Endothelial cell of umbilical vein (primary cell): ENCODE results near the gene ANXA2. TPM values are rescaled to one million over a fixed set of nuclear protein-coding genes. Genes with fewer than 3 reads are reported as not detected.

Source experiments
- BruUV-seq: library from RNA; stranded (reverse); fragments of 400-500 nt; replicated peaks from 2 replicates; lab custom pipeline; 2021; lab: Mats Ljungman, UMichigan
- CTCF ChIA-PET: fragments of 300-600, 350-600 bp; sonication (Branson Sonifier 250); formaldehyde crosslinking; loops from one replicate; lab custom pipeline; 2021; ENCODE audit warnings: antibody characterized with exemption, inconsistent platforms; lab: Charles Lee
- POLR2A ChIA-PET: fragments of 300-600, 350-600 bp; sonication (Branson Sonifier 250); formaldehyde crosslinking; loops from one replicate; lab custom pipeline; 2021; ENCODE audit warnings: antibody characterized with exemption, inconsistent platforms; lab: Charles Lee
- DNase-seq: peaks from one replicate; pipeline ENCODE4 v3.0.0-alpha.2; 2011; ENCODE audit warnings: low read depth, low spot score
- FAIRE-seq: peaks from 2 replicates; lab custom pipeline; 2011; peaks lifted over from hg19 to GRCh38; lab: Jason Lieb, UNC
- H2AFZ ChIP-seq: 2 replicates; pipeline ENCODE4 v1.6.0; 2012; ENCODE audit warnings: low read depth, low read length, control low read depth, inconsistent platforms
- H3K27ac ChIP-seq: 2 replicates; pipeline ENCODE4 v1.5.1; 2011; ENCODE audit warnings: low read depth, mild to moderate bottlenecking, control low read depth, low read length, moderate library complexity; ENCODE audit not compliant: insufficient read depth
- H3K27me3 ChIP-seq, 2 experiments: 2 replicates each; pipeline versions ENCODE4 v1.6.0 to v1.6.1; 2011; ENCODE audit warnings: low read length in 2 of 2, mixed read lengths in 1 of 2; ENCODE audit not compliant: control insufficient read depth in 2 of 2, insufficient read depth in 2 of 2
- H3K36me3 ChIP-seq, 2 experiments: 2 replicates in 1 of 2; 3 replicates in 1 of 2; pipeline ENCODE4 v1.5.1; 2011; ENCODE audit warnings: low read length in 2 of 2, mild to moderate bottlenecking in 1 of 2, moderate library complexity in 1 of 2; ENCODE audit not compliant: control insufficient read depth in 2 of 2, insufficient read depth in 2 of 2; ENCODE audit errors: extremely low read depth in 1 of 2
- H3K4me1 ChIP-seq: 3 replicates; pipeline ENCODE4 v1.5.1; 2011; ENCODE audit warnings: mild to moderate bottlenecking, low read length; ENCODE audit not compliant: control insufficient read depth, insufficient read depth; ENCODE audit errors: extremely low read depth
- H3K4me2 ChIP-seq: 2 replicates; pipeline ENCODE4 v1.6.1; 2011; ENCODE audit warnings: low read length, control low read depth, mixed read lengths; ENCODE audit not compliant: insufficient read depth
- H3K4me3 ChIP-seq, 3 experiments: fragments of 200-600 bp in 1 of 3; sonication (generic), shearing (Covaris generic) in 1 of 3; replicated peaks in 1 of 3; 2 replicates each; pipeline ENCODE4 v1.5.1; 2011 to 2016; ENCODE audit warnings: control low read depth in 3 of 3, low read length in 3 of 3, mild to moderate bottlenecking in 2 of 3, inconsistent platforms in 1 of 3, low read depth in 1 of 3, moderate library complexity in 1 of 3; ENCODE audit not compliant: insufficient read depth in 1 of 3
- H3K79me2 ChIP-seq: 2 replicates; pipeline ENCODE4 v1.6.0; 2012; ENCODE audit warnings: low read length, inconsistent platforms; ENCODE audit not compliant: control insufficient read depth, insufficient read depth
- H3K9ac ChIP-seq: replicated peaks from 2 replicates; pipeline ENCODE3; 2011; ENCODE audit warnings: low read length, control low read depth; ENCODE audit not compliant: insufficient read depth; ENCODE audit errors: extremely low read depth
- H3K9me1 ChIP-seq: replicated peaks from 3 replicates; pipeline ENCODE4 v1.6.0; 2011; ENCODE audit warnings: mild to moderate bottlenecking, low read length; ENCODE audit not compliant: control insufficient read depth, insufficient read depth; ENCODE audit errors: extremely low read depth
- H3K9me3 ChIP-seq: replicated peaks from 2 replicates; pipeline ENCODE4 v1.5.1; 2012; ENCODE audit warnings: low read length, inconsistent platforms; ENCODE audit not compliant: control insufficient read depth, insufficient read depth
- H4K20me1 ChIP-seq: replicated peaks from 2 replicates; pipeline ENCODE3; 2011; ENCODE audit warnings: mild to moderate bottlenecking, low read length; ENCODE audit not compliant: control insufficient read depth, insufficient read depth; ENCODE audit errors: extremely low read depth
- EZH2 ChIP-seq: IDR thresholded peaks from 2 replicates; pipeline ENCODE4 v1.6.1; 2012; ENCODE audit warnings: borderline replicate concordance, low read depth, mild to moderate bottlenecking, moderate library complexity, low read length, inconsistent platforms; ENCODE audit not compliant: severe bottlenecking
- FOS ChIP-seq: IDR thresholded peaks from 2 replicates; pipeline ENCODE4 v1.6.1; 2011; ENCODE audit warnings: mild to moderate bottlenecking, low read length, moderate library complexity, borderline replicate concordance; ENCODE audit not compliant: insufficient read depth
- GATA2 ChIP-seq: IDR thresholded peaks from 2 replicates; pipeline ENCODE4 v1.7.0; 2011; ENCODE audit warnings: low read depth, mild to moderate bottlenecking, moderate library complexity, mixed read lengths, low read length; ENCODE audit not compliant: insufficient read length, insufficient read depth
- JUN ChIP-seq: IDR thresholded peaks from 2 replicates; pipeline ENCODE4 v1.6.1; 2011; ENCODE audit warnings: borderline replicate concordance, low read depth; ENCODE audit not compliant: insufficient read length, insufficient read depth
- MAX ChIP-seq: IDR thresholded peaks from 2 replicates; pipeline ENCODE4 v1.6.1; 2011; ENCODE audit not compliant: insufficient read depth, insufficient read length
- MYC ChIP-seq: IDR thresholded peaks from one replicate; pipeline ENCODE4 v1.6.1; 2011; ENCODE audit warnings: mild to moderate bottlenecking, low read depth, low read length
- POLR2A ChIP-seq: IDR thresholded peaks from 2 replicates; pipeline ENCODE4 v1.6.1; 2012; ENCODE audit warnings: low read depth, mild to moderate bottlenecking, control low read depth, low read length
- POLR2AphosphoS5 ChIP-seq: IDR thresholded peaks from 2 replicates; pipeline ENCODE4 v1.6.1; 2012; ENCODE audit warnings: low read depth, mild to moderate bottlenecking, control low read depth, low read length, moderate library complexity; ENCODE audit not compliant: insufficient read depth
- dilution Hi-C: fragments of 300-500 bp; cut with MboI; formaldehyde crosslinking; loops from one replicate; pipeline ENCODE4 v1.15.0; 2019; ENCODE audit warnings: low sequenced_read_pairs; ENCODE audit not compliant: extremely low pct_ligation_motif_present
- intact Hi-C: fragments of 100-400 bp; cut with micrococcal nuclease; formaldehyde crosslinking; loops from one replicate; pipeline ENCODE4 v1.10.0; 2022
- polyA plus RNA-seq, 4 experiments: library from polyadenylated mRNA; depleted of rRNA in 3 of 4; stranded (reverse) in 3 of 4; unstranded in 1 of 4; fragments of >200 nt; gene quantifications; 2 replicates each; pipeline versions ENCODE4 v1.2.1 to v1.2.3, GENCODE V29; 2011 to 2012; ENCODE audit warnings: missing spikeins in 1 of 4
- total RNA-seq: library from RNA; stranded (reverse); gene quantifications from 2 replicates; pipeline ENCODE4 v1.2.3, GENCODE V29; 2021
- TF ChIP-seq, protein P1 (sequence below), 2 donors: IDR thresholded peaks; 1 replicate in 1 of 2; 2 replicates in 1 of 2; pipeline ENCODE4 v1.5.1; 2011; ENCODE audit warnings: low read length in 2 of 2, mild to moderate bottlenecking in 2 of 2, moderate library complexity in 2 of 2, control low read depth in 1 of 2, inconsistent platforms in 1 of 2, low read depth in 1 of 2; ENCODE audit not compliant: insufficient read depth in 1 of 2; ENCODE audit errors: extremely low read depth in 1 of 2

Gene ANXA2
- total and polyA plus RNA-seq, 2 donors (not counting 3 experiments of a cell fraction or from before 2014, with no cell fraction given), result 2,725 to 3,299 TPM

GRCh38 chr15:60349589-60349988 is 48.2 kb downstream of the ANXA2 start:
- Histone ChIP-seq H3K9me1 (no peaks in the 10 kb centered on the region), H4K20me1 (no peaks in the 10 kb centered on the region), H3K36me3 (peaks cover 74 to 75% of the 10 kb centered on the region in 2 experiments), H3K27me3 (no peaks in the 10 kb centered on the region), H3K27ac (no peak overlapping the region), H3K9me3 (no peaks in the 10 kb centered on the region), H3K4me1 (no peaks in the 10 kb centered on the region), H3K79me2 (peaks cover 19% of the 10 kb centered on the region), H3K9ac (no peak overlapping the region), H2AFZ (no peak overlapping the region), H3K4me2 (no peak overlapping the region), H3K4me3 (no peak overlapping the region)
- FAIRE-seq (no peak), DNase-seq (no peak)
- intact Hi-C loops, result no loop called here
- dilution Hi-C loops, result no loop called here
- ChIA-PET POLR2A (no interaction called here), CTCF (no interaction called here)
- BruUV-seq, result no TSS peak
- TF ChIP-seq POLR2AphosphoS5 (no peak), EZH2 (no peak), MAX (no peak)

DNA sequence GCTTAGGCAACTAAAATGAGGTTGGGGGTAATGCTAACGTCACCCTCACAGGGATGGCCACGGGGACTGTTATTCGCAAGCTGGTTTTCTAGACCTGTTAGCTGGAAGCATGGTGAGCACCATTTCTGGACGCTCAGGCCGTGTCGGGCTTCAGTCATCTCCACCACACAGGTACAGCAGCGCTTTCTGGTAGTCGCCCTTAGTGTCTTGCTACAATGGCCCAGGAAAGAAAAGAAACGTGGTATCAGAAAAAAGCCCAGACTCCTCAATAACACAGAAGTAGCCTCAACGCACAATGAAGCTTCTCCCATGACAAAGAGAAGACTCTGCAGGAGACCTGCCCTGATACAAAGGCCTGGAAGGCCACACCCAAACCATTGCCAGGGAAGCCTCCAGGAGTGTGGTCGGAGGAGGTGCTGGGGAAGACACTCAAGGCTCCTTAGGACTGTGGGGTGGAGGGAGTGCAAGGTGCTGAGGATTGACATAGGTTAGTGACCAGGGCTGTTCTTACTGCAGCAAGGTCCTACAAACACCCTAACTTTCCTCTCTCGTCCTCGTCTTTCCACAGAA is 50.2 kb downstream of the ANXA2 start:
- H4K20me1 ChIP-seq, result no peaks in the 10 kb centered on the region
- no peak overlapping the region for H3K9ac ChIP-seq

More for the DNA sequence above, 50.2 kb downstream of the ANXA2 start:
- no peaks in the 10 kb centered on the region for H3K9me3 ChIP-seq
- intact Hi-C loops (no loop called here), dilution Hi-C loops (no loop called here)
- H3K4me1 ChIP-seq, result no peaks in the 10 kb centered on the region
- H3K27me3 ChIP-seq, result no peaks in the 10 kb centered on the region
- FAIRE-seq, result no peak
- ChIA-PET CTCF (interaction anchor here (1.4 kb wide), 1 partner anchor 12 kb away, joined by 4 read pairs; no protein-coding TSS in a partner anchor), POLR2A (no interaction called here)
- H2AFZ ChIP-seq, result no peak overlapping the region
- H3K36me3 ChIP-seq, result peaks cover 57% of the 10 kb centered on the region in 2 experiments
- no TSS peak for BruUV-seq
- TF ChIP-seq EZH2 (no peak), POLR2AphosphoS5 (no peak), FOS (no peak), JUN (no peak), MYC (no peak), POLR2A (no peak), MAX (no peak), GATA2 (no peak)
- TF ChIP-seq, protein P1, sequence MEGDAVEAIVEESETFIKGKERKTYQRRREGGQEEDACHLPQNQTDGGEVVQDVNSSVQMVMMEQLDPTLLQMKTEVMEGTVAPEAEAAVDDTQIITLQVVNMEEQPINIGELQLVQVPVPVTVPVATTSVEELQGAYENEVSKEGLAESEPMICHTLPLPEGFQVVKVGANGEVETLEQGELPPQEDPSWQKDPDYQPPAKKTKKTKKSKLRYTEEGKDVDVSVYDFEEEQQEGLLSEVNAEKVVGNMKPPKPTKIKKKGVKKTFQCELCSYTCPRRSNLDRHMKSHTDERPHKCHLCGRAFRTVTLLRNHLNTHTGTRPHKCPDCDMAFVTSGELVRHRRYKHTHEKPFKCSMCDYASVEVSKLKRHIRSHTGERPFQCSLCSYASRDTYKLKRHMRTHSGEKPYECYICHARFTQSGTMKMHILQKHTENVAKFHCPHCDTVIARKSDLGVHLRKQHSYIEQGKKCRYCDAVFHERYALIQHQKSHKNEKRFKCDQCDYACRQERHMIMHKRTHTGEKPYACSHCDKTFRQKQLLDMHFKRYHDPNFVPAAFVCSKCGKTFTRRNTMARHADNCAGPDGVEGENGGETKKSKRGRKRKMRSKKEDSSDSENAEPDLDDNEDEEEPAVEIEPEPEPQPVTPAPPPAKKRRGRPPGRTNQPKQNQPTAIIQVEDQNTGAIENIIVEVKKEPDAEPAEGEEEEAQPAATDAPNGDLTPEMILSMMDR (IDR thresholded peaks at IDR 0.05; ENCODE audit: extremely low read depth in 1 of 2, insufficient read depth in 1 of 2, low read depth in 1 of 2, low read length in 2 of 2), result no peak
- no peaks in the 10 kb centered on the region for H3K9me1 ChIP-seq
- H3K4me2 ChIP-seq, result no peak overlapping the region
- H3K27ac ChIP-seq, result no peak overlapping the region
- no peak overlapping the region for H3K4me3 ChIP-seq
- peaks cover 8% of the 10 kb centered on the region for H3K79me2 ChIP-seq
- DNase-seq, result no peak
